B cell (primary cell): ENCODE results near the gene TNFRSF12A. TPM values are rescaled to one million over a fixed set of nuclear protein-coding genes. Genes with fewer than 3 reads are reported as not detected.

Experiments used
- ATAC-seq: fragments of 200-7000 bp; cut with Tn5 transposase; one replicate; pipeline ENCODE4 v1.10.0; 2021; ENCODE audit warnings: low read depth, mild to moderate bottlenecking, moderate number of reproducible peaks, moderate library complexity
- CTCF ChIA-PET: fragments of 350-600 bp; sonication (Branson Sonifier 250); formaldehyde crosslinking; loops from one replicate; lab custom pipeline; 2021; ENCODE audit warnings: antibody characterized with exemption, inconsistent platforms; lab: Charles Lee
- POLR2A ChIA-PET: fragments of 350-600 bp; sonication (Branson Sonifier 250); formaldehyde crosslinking; loops from one replicate; lab custom pipeline; 2021; ENCODE audit warnings: antibody characterized with exemption; lab: Charles Lee
- DNase-seq: peaks from one replicate; pipeline ENCODE4 v3.0.0; 2013
- H2AFZ ChIP-seq: 2 replicates; pipeline ENCODE4 v1.6.1; 2012; ENCODE audit warnings: mild to moderate bottlenecking, low read depth, low read length; ENCODE audit not compliant: insufficient read depth, poor library complexity, severe bottlenecking
- H3K27ac ChIP-seq, 2 donors: 1 replicate in 1 of 2; 2 replicates in 1 of 2; pipeline ENCODE4 v1.5.1; 2012 to 2013; ENCODE audit warnings: low read length in 2 of 2, mild to moderate bottlenecking in 2 of 2, moderate library complexity in 1 of 2
- H3K27me3 ChIP-seq, 4 experiments: fragments of 200-600 bp in 1 of 4; sonication (generic) in 1 of 4; replicated peaks in 1 of 4; 1 replicate in 2 of 4; 2 replicates in 2 of 4; pipeline versions ENCODE4 v1.6.1 to v1.7.0; 2013 to 2016; ENCODE audit warnings: low read length in 3 of 4, mild to moderate bottlenecking in 2 of 4, mixed read lengths in 1 of 4, moderate library complexity in 1 of 4; ENCODE audit not compliant: insufficient read depth in 4 of 4, control insufficient read depth in 3 of 4; ENCODE audit errors: control extremely low read depth in 1 of 4
- H3K36me3 ChIP-seq, 2 experiments: replicated peaks in 1 of 2; 1 replicate in 1 of 2; 2 replicates in 1 of 2; pipeline versions ENCODE4 v1.6.1 to v1.7.1; 2013; ENCODE audit warnings: low read length in 1 of 2; ENCODE audit not compliant: insufficient read depth in 2 of 2, control insufficient read depth in 1 of 2; ENCODE audit errors: control extremely low read depth in 1 of 2, extremely low read depth in 1 of 2
- H3K4me1 ChIP-seq, 2 donors: fragments of 200-600 bp in 1 of 2; sonication (generic) in 1 of 2; 1 replicate in 1 of 2; 2 replicates in 1 of 2; pipeline versions ENCODE4 v1.5.1 to v1.6.1; 2013 to 2017; ENCODE audit warnings: low read length in 2 of 2; ENCODE audit not compliant: control insufficient read depth in 2 of 2, insufficient read depth in 2 of 2
- H3K4me2 ChIP-seq: replicated peaks from 2 replicates; pipeline ENCODE3; 2012; ENCODE audit warnings: mild to moderate bottlenecking, low read depth, low read length; ENCODE audit not compliant: poor library complexity, severe bottlenecking
- H3K4me3 ChIP-seq, 5 experiments: fragments of 200-600 bp in 1 of 5; sonication (generic) in 1 of 5; 1 replicate in 3 of 5; 2 replicates in 2 of 5; pipeline versions ENCODE4 v1.5.1 to v1.7.0; 2011 to 2016; ENCODE audit warnings: low read length in 4 of 5, mild to moderate bottlenecking in 4 of 5, low read depth in 2 of 5, control low read depth in 1 of 5, moderate library complexity in 1 of 5; ENCODE audit not compliant: insufficient read depth in 1 of 5; ENCODE audit errors: control extremely low read depth in 1 of 5, extremely low read depth in 1 of 5
- H3K79me2 ChIP-seq: fragments of 200-600 bp; sonication (generic); one replicate; pipeline ENCODE4 v1.6.0; 2016; ENCODE audit warnings: low read length; ENCODE audit not compliant: control insufficient read depth, insufficient read depth
- H3K9ac ChIP-seq: fragments of 200-600 bp; sonication (generic); 2 replicates; pipeline ENCODE4 v1.6.1; 2017; ENCODE audit warnings: mild to moderate bottlenecking, low read length, moderate library complexity
- H3K9me3 ChIP-seq, 3 donors: one replicate each; pipeline versions ENCODE4 v1.6.1 to v1.7.1; 2013; ENCODE audit warnings: low read length in 2 of 3; ENCODE audit not compliant: control insufficient read depth in 2 of 3, insufficient read depth in 1 of 3; ENCODE audit errors: control extremely low read depth in 1 of 3
- H4K20me1 ChIP-seq: 2 replicates; pipeline ENCODE4 v1.6.0; 2012; ENCODE audit warnings: mild to moderate bottlenecking, low read length; ENCODE audit not compliant: insufficient read depth, control insufficient read depth, poor library complexity, severe bottlenecking
- H3K27ac Mint-ChIP-seq: one replicate; pipeline ENCODE4 v1.8.0; 2021; ENCODE audit warnings: mixed read lengths
- H3K27me3 Mint-ChIP-seq: one replicate; pipeline ENCODE4 v1.8.0; 2021; ENCODE audit warnings: mixed read lengths
- H3K4me1 Mint-ChIP-seq: one replicate; pipeline ENCODE4 v1.8.0; 2021; ENCODE audit warnings: mixed read lengths
- H3K4me3 Mint-ChIP-seq: one replicate; pipeline ENCODE4 v1.8.0; 2021; ENCODE audit warnings: mixed read lengths
- H3K9me3 Mint-ChIP-seq: one replicate; pipeline ENCODE4 v1.8.0; 2022; ENCODE audit warnings: mixed read lengths; ENCODE audit not compliant: insufficient read depth
- EZH2 ChIP-seq: IDR thresholded peaks from 2 replicates; pipeline ENCODE4 v1.6.1; 2012; ENCODE audit warnings: borderline replicate concordance, low read depth, mild to moderate bottlenecking, moderate library complexity, low read length; ENCODE audit not compliant: insufficient read depth, poor library complexity, severe bottlenecking
- WGBS: methylation state at CpG from one replicate; pipeline ENCODE4 v1.1.5; 2013; ENCODE audit warnings: missing lambda C conversion rate; ENCODE audit not compliant: insufficient coverage; 5-methylcytosine and 5-hydroxymethylcytosine counted together
- intact Hi-C: fragments of 100-400 bp; cut with micrococcal nuclease; formaldehyde crosslinking; loops from one replicate; pipeline ENCODE4 v1.10.0; 2022
- polyA plus RNA-seq: library from polyadenylated mRNA; depleted of rRNA; stranded (reverse); fragments of >200 nt; gene quantifications from 2 replicates; pipeline ENCODE4 v1.2.3, GENCODE V29; 2012
- total RNA-seq, 2 donors: library from RNA; stranded (reverse); fragments of 120-200 nt in 1 of 2; gene quantifications; 1 replicate in 1 of 2; 2 replicates in 1 of 2; pipeline versions ENCODE4 v1.2.3 to v1.2.4, GENCODE V29; 2013 to 2022
- TF ChIP-seq, protein P1 (sequence below): fragments of 200-600 bp; IDR thresholded peaks from one replicate; pipeline ENCODE4 v1.8.0; 2022; ENCODE audit warnings: antibody characterized with exemption, mild to moderate bottlenecking

Gene TNFRSF12A
- total and polyA plus RNA-seq, 2 donors (not counting 1 experiment from before 2014, with no cell fraction given), result 0.61 to 1.3 TPM

- Histone ChIP-seq H2AFZ (no peak overlapping the region), H3K4me1 (peaks cover 6 to 13% of the 10 kb centered on the region in 2 donors), H3K36me3 (no peaks in the 10 kb centered on the region), H3K27ac (no peak overlapping the region), H3K79me2 (no peaks in the 10 kb centered on the region), H3K9ac (no peak overlapping the region), H3K4me3 (no peak overlapping the region), H3K27me3 (peaks cover 0 to 32% (median 14%) of the 10 kb centered on the region in 4 experiments), H3K9me3 (peaks cover 0 to 4% (median 0%) of the 10 kb centered on the region in 3 donors), H3K4me2 (no peak overlapping the region), H4K20me1 (no peaks in the 10 kb centered on the region)
- peaks cover 22% of the 10 kb centered on the region for H3K27me3 Mint-ChIP-seq
- peaks cover 7% of the 10 kb centered on the region for H3K4me1 Mint-ChIP-seq
- WGBS, result 85% methylated on average over 3 of the region's 6 CpGs
- H3K27ac Mint-ChIP-seq, result no peak overlapping the region
- POLR2A ChIA-PET, result no interaction called here
- ATAC-seq, result no peak
- intact Hi-C loops, result no loop called here
- DNase-seq, result no peak
- H3K9me3 Mint-ChIP-seq, result no peaks in the 10 kb centered on the region
- TF ChIP-seq EZH2, result no peak
- TF ChIP-seq, protein P1, sequence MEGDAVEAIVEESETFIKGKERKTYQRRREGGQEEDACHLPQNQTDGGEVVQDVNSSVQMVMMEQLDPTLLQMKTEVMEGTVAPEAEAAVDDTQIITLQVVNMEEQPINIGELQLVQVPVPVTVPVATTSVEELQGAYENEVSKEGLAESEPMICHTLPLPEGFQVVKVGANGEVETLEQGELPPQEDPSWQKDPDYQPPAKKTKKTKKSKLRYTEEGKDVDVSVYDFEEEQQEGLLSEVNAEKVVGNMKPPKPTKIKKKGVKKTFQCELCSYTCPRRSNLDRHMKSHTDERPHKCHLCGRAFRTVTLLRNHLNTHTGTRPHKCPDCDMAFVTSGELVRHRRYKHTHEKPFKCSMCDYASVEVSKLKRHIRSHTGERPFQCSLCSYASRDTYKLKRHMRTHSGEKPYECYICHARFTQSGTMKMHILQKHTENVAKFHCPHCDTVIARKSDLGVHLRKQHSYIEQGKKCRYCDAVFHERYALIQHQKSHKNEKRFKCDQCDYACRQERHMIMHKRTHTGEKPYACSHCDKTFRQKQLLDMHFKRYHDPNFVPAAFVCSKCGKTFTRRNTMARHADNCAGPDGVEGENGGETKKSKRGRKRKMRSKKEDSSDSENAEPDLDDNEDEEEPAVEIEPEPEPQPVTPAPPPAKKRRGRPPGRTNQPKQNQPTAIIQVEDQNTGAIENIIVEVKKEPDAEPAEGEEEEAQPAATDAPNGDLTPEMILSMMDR, result no peak
- no peak overlapping the region for H3K4me3 Mint-ChIP-seq
- CTCF ChIA-PET, result interaction anchor here (0.7 to 1.4 kb wide), 2 partner anchors 13 to 20 kb away, joined by 3 to 4 read pairs; no protein-coding TSS in a partner anchor
Observed at GRCh38 chr16:3014971-3015370, 5.2 kb upstream of the TNFRSF12A start.

DNA sequence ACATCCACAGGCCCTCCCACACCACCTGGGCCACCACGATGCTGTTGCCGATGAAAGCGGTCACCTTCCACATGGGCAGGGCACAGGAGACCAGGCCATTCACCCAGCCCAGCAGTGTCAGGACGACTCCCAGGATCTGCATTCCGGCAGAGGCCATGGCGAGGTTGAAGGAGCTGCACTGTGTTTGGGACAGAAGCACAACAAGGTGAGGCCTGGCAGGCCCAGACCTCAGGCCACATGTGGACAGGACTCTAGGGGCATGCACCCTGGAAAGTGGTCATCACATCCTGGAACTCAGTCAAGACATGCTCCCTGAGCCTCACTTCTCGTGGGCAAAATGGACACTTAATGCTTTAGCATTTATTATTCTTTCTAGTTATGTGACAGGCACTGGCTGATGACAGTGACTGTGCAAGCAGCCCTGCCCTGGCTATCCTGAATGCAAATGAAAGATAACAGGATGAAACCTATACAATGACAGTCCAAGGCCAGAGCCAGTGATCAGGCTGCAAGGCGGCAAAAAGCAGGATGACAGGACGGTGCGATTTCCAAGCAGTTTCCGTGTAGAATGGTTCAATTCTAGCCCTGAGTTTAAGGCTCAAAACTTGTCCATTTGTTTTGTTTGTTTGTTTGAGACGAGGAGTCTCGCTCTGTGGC, 4.2 kb upstream of the TNFRSF12A start:
- Mint-ChIP-seq H3K4me1 (peaks cover 12% of the 10 kb centered on the region), H3K27me3 (peaks cover 22% of the 10 kb centered on the region), H3K4me3 (peak overlapping the region; percentile 39), H3K9me3 (no peaks in the 10 kb centered on the region), H3K27ac (no peak overlapping the region)
- 91% methylated on average over 10 of the region's 13 CpGs for WGBS
- H4K20me1 ChIP-seq, result no peaks in the 10 kb centered on the region
- peaks cover 0 to 29% (median 14%) of the 10 kb centered on the region in 4 experiments for H3K27me3 ChIP-seq
- peaks cover 13 to 22% of the 10 kb centered on the region in 2 donors for H3K4me1 ChIP-seq
- H3K27ac ChIP-seq, result no peak overlapping the region
- no peak for TF ChIP-seq EZH2
- TF ChIP-seq, protein P1, result no peak
- no peak overlapping the region for H3K9ac ChIP-seq
- ATAC-seq (no peak), DNase-seq (no peak)
- no peak overlapping the region for H3K4me3 ChIP-seq
- no peaks in the 10 kb centered on the region for H3K36me3 ChIP-seq
- H3K9me3 ChIP-seq, result peaks cover 0 to 4% (median 0%) of the 10 kb centered on the region in 3 donors
- intact Hi-C loops, result no loop called here
- H2AFZ ChIP-seq, result no peak overlapping the region
- POLR2A ChIA-PET, result no interaction called here
- no peak overlapping the region for H3K4me2 ChIP-seq
- H3K79me2 ChIP-seq, result no peaks in the 10 kb centered on the region
- CTCF ChIA-PET, result interaction anchor here (1.4 kb wide), 1 partner anchor 12 kb away, joined by 4 read pairs; no protein-coding TSS in a partner anchor
